ENCODE results near the gene ACOT13.

- TF ChIP-seq, protein P1, sequence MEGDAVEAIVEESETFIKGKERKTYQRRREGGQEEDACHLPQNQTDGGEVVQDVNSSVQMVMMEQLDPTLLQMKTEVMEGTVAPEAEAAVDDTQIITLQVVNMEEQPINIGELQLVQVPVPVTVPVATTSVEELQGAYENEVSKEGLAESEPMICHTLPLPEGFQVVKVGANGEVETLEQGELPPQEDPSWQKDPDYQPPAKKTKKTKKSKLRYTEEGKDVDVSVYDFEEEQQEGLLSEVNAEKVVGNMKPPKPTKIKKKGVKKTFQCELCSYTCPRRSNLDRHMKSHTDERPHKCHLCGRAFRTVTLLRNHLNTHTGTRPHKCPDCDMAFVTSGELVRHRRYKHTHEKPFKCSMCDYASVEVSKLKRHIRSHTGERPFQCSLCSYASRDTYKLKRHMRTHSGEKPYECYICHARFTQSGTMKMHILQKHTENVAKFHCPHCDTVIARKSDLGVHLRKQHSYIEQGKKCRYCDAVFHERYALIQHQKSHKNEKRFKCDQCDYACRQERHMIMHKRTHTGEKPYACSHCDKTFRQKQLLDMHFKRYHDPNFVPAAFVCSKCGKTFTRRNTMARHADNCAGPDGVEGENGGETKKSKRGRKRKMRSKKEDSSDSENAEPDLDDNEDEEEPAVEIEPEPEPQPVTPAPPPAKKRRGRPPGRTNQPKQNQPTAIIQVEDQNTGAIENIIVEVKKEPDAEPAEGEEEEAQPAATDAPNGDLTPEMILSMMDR (conservative IDR thresholded peaks at IDR 0.05; ENCODE audit: low read depth, low read length) = no peak
- TF ChIP-seq CEBPB (IDR thresholded peaks at IDR 0.05; ENCODE audit: low read depth, low read length) (no peak), FOS (IDR thresholded peaks at IDR 0.05; ENCODE audit: low read depth, low read length) (no peak), CHD1 (IDR thresholded peaks at IDR 0.05; ENCODE audit: low read depth, low read length) (no peak), USF2 (IDR thresholded peaks at IDR 0.05; ENCODE audit: low read depth, low read length) (no peak), RFX5 (IDR thresholded peaks at IDR 0.05; ENCODE audit: low read depth, low read length) (no peak), MXI1 (IDR thresholded peaks at IDR 0.05; ENCODE audit: borderline replicate concordance, low read depth, low read length) (no peak), POLR2A (IDR thresholded peaks at IDR 0.05; ENCODE audit: low read depth, low read length) (no peak), BHLHE40 (IDR thresholded peaks at IDR 0.05; ENCODE audit: low read depth, low read length) (no peak), NFE2L2 (IDR thresholded peaks at IDR 0.05; ENCODE audit: low read depth, low read length) (no peak)
- TF ChIP-seq, protein P2, sequence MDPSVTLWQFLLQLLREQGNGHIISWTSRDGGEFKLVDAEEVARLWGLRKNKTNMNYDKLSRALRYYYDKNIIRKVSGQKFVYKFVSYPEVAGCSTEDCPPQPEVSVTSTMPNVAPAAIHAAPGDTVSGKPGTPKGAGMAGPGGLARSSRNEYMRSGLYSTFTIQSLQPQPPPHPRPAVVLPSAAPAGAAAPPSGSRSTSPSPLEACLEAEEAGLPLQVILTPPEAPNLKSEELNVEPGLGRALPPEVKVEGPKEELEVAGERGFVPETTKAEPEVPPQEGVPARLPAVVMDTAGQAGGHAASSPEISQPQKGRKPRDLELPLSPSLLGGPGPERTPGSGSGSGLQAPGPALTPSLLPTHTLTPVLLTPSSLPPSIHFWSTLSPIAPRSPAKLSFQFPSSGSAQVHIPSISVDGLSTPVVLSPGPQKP (IDR thresholded peaks at IDR 0.05; ENCODE audit: borderline replicate concordance, low read depth, low read length) = no peak
Measured at GRCh38 chr6:24723270-24723669, 56.4 kb downstream of the ACOT13 start.
